ENCODE results near the gene C10orf90. TPM values are rescaled to one million over a fixed set of nuclear protein-coding genes. Genes with fewer than 3 reads are reported as not detected.

C10orf90 gene
- total RNA-seq, 1 experiment from 2014 or later = not detected

GRCh38 chr10:126491476-126491875, 179.0 kb downstream of the C10orf90 start:
- in situ Hi-C loops (cut with HindIII; ENCODE audit: low sequenced_read_pairs) = no loop called here

GRCh38 chr10:126481181-126481580, 189.3 kb downstream of the C10orf90 start:
- in situ Hi-C loops (cut with HindIII; ENCODE audit: low sequenced_read_pairs) = no loop called here

More at GRCh38 chr10:126491476-126491875, 179.0 kb downstream of the C10orf90 start:
- DNase-seq (ENCODE audit: low spot score) = no peak

GRCh38 chr10:126480648-126481047, 189.8 kb downstream of the C10orf90 start:
- DNase-seq (ENCODE audit: low spot score) = no peak
- in situ Hi-C loops (cut with HindIII; ENCODE audit: low sequenced_read_pairs) = no loop called here

More at GRCh38 chr10:126481181-126481580, 189.3 kb downstream of the C10orf90 start:
- DNase-seq (ENCODE audit: low spot score) = no peak

DNA sequence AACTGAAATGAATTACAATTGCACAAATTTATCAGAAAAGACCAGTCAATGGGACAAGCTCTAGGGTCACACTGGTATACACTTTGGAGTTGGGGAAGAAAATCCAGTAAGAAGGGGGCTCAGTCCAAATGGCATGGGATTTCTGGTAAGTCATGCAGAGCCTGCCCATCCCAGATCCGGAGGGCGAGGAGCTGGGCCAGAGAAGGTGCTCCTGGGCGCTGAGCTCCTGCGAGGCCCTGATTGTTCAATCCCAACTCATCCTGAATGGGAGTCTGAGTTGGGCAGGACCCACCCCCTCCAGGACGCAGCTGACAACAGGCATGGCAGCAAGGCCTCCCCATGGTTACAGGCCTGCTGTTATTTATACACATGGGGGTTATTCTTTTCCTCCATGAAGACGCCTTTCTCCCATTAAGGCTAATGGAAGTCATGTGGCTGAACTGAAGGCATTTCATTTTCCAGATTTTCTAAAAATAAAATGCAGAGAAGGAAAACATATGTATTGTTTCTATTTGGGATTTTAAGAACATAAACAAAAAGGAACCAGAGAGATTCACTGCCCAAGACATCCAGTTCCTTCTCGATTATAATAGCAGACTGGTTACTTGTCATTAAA, 191.1 kb downstream of the C10orf90 start:
- in situ Hi-C loops (cut with HindIII; ENCODE audit: low sequenced_read_pairs) = no loop called here
- DNase-seq (ENCODE audit: low spot score) = no peak

- DNase-seq (ENCODE audit: low spot score) = no peak
- in situ Hi-C loops (cut with HindIII; ENCODE audit: low sequenced_read_pairs) = no loop called here
These were observed 191.9 kb downstream of the C10orf90 start for GRCh38 chr10:126478546-126478945.

- in situ Hi-C loops (cut with HindIII; ENCODE audit: low sequenced_read_pairs) = no loop called here
- DNase-seq (ENCODE audit: low spot score) = no peak
These were observed 194.2 kb downstream of the C10orf90 start for GRCh38 chr10:126476246-126476645.

DNA sequence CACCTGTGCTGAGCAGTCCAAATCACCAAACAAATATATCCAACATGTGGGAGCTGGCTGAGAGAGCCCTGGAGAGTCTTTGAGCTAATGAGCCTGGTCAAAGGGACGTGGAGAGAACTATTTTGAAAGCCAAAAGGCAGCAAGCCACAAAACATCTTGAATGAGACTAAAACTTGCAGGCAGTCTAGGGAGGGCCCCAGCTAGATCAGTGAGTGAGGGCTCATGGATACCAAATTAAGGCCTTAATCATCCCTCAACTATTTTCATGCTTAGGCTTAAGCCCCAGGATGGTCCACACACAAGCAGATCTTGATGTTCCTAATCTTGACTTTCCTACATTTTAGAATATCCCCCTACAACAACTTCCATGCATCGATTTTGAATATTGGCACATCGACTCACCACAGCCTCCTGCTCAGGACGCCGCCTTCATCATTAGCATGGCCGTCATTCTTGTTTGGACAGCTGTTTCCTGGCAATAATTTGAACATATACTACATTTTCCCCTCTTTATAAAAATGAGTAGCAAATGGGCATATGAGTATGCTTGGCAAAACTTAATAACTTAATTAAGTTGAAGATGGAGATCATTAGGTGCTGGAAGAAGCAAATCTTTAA, 195.3 kb downstream of the C10orf90 start:
- in situ Hi-C loops (cut with HindIII; ENCODE audit: low sequenced_read_pairs) = no loop called here
- no peak for DNase-seq (ENCODE audit: low spot score)

DNA sequence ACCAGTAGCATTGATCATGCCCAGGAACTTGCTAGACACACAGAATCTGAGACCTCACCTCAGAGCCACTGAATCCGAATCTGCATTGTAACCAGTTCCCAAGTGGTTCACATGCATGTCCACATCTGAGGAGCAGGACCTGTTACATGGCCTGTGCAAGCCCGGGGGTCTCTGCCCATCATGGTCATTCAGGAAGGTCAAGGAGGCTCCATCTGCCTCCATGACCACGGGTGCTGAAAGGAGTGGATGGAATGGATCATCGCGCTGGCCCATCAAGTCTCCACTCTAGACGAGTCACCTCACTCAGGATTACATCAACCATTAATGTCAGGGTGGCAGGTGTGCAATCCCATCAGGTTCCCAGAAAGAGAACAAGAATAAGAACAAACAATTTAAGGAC, 196.5 kb downstream of the C10orf90 start:
- DNase-seq (ENCODE audit: low spot score) = no peak
- in situ Hi-C loops (cut with HindIII; ENCODE audit: low sequenced_read_pairs) = no loop called here

DNA sequence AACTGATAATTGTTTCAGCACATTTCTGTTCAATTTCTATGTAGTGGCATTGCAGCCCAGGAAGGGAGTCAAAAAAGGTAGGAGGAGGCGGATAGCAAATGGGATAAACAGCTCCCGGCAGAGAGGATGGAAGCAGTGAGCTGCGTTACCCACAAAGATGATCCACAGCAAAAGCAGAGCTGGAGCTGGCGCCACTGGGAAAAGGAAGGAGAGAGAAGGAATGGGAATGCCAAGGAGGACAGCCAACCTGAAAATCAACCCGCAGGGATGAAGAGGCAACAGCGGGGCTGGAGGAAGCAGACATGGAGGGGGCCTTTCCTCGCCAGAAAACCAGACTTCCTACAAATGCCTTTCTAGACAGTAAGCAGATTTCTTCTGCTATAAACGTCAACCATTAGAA, 199.5 kb downstream of the C10orf90 start:
- in situ Hi-C loops (cut with HindIII; ENCODE audit: low sequenced_read_pairs) = no loop called here
- no peak for DNase-seq (ENCODE audit: low spot score)

DNA sequence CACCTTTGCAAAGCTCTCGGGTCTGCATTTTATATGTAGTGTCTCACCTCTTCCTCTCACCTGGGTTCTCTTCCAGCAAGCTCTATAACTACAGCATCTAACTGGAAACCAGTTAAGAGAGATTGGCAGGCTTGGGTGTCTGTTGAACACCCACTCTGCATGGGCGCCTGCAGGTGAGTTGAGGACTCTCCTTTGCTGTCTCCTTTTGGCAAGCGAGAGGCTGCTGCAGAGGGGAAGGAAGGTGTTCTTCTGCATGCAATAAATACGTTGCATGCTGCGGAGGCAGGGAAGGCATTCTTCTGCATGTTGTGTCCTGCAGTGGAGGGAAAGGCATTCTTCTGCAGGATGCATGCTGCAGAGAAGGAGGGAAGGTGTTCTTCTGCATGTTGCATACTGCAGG, 200.8 kb downstream of the C10orf90 start:
- in situ Hi-C loops (cut with HindIII; ENCODE audit: low sequenced_read_pairs) = no loop called here
- DNase-seq (ENCODE audit: low spot score) = no peak

- in situ Hi-C loops (cut with HindIII; ENCODE audit: low sequenced_read_pairs) = no loop called here
- DNase-seq (ENCODE audit: low spot score) = no peak
These were observed 201.4 kb downstream of the C10orf90 start for GRCh38 chr10:126468876-126469643.

- in situ Hi-C loops (cut with HindIII; ENCODE audit: low sequenced_read_pairs) = no loop called here
These were observed 202.0 kb downstream of the C10orf90 start for GRCh38 chr10:126468467-126468866.

DNA sequence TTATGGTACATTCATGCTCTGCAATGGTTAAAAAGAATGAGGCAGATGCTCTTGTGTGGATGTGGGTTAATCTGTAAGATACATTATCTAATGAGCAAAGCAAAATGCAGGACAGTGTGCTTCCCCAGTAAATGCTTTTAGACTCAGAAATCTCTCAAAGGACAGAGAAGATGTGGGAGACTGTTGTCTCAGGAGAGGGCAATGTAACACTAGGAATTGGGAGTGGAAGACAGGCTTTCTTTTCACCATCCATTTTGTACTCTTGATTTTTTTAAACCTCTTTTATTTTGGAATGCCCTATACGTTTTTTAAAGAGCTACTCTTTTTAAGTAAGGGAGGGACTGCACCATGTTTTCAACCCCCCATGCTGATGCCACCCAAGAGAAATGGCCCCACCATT, 204.7 kb downstream of the C10orf90 start:
- in situ Hi-C loops (cut with HindIII; ENCODE audit: low sequenced_read_pairs) = no loop called here
- DNase-seq (ENCODE audit: low spot score) = no peak

More at GRCh38 chr10:126468467-126468866, 202.0 kb downstream of the C10orf90 start:
- no peak for DNase-seq (ENCODE audit: low spot score)

GRCh38 chr10:126463286-126463685, 207.2 kb downstream of the C10orf90 start:
- no peak for DNase-seq (ENCODE audit: low spot score)
- in situ Hi-C loops (cut with HindIII; ENCODE audit: low sequenced_read_pairs) = no loop called here

- in situ Hi-C loops (cut with HindIII; ENCODE audit: low sequenced_read_pairs) = no loop called here
- no peak for DNase-seq (ENCODE audit: low spot score)
These were observed 209.1 kb downstream of the C10orf90 start for GRCh38 chr10:126461289-126461940.

DNA sequence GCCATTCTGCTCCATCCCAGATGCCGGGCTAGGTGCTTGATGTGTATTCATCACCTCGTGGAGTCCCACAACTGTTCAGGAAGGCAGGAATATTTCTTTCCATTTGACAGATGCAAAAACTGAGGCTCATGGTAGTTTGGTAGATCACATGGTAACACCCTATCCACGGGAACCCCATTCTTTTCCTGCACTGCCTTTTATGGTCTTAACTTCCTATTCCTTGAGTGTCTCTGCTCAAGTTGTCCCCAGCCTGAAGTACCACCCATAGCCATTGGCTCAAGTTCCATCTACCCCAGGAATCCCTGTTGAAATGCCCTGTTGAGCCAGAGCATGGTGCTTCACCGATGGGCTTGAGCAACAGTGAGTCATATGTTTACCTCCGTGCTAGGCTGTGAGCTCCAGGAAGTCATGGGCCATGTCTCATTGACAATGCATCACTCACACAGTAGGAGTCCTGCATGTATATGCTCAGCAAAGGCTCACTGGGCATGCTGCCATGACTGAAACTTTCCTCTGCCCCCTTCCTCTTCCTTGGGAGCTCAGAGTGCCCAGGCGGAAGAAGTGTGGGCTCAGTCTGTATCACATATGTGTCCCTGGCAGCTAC, 210.5 kb downstream of the C10orf90 start:
- DNase-seq (ENCODE audit: low spot score) = no peak
- in situ Hi-C loops (cut with HindIII; ENCODE audit: low sequenced_read_pairs) = no loop called here

DNA sequence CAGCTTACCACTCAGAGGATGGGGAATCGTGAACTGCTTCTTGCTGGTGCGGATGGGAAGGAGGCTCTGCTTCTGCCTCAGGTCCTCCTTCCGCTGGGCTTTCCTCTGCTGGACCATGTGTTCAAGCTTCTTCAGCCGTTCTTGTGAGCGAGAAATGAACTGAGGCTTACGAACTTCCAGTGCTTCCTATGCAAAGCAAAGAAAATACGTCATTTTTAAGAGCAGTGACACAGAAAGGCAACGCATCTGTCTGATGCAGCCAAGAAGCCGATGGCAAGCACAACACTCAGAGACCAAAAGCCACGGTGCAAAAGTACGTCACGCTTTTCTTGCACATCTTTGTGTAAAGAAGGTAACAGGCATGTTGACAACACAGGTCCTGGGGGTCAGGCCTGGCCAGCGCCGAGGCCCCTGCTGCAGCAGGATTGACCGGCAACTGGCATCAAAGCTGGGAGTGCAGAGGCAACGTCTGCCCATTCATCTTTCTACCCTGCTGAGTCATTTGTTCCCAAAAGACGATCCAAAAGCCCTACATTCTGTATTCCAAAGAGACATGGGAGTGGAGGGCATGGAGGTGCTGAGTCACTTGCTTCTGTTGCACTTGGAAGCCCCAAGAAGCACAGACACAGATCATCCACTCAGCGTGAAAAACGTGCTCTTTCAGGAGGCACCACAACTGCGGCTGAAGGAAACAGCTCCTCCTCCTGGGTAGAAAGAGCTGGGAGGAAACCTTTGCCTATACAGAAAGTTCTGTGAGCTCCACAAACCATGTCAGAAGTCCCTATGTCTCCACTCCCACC, 211.3 kb downstream of the C10orf90 start:
- in situ Hi-C loops (cut with HindIII; ENCODE audit: low sequenced_read_pairs) = no loop called here
- DNase-seq (ENCODE audit: low spot score) = no peak

GRCh38 chr10:126458466-126458865, 212.0 kb downstream of the C10orf90 start:
- in situ Hi-C loops (cut with HindIII; ENCODE audit: low sequenced_read_pairs) = no loop called here
- no peak for DNase-seq (ENCODE audit: low spot score)

DNA sequence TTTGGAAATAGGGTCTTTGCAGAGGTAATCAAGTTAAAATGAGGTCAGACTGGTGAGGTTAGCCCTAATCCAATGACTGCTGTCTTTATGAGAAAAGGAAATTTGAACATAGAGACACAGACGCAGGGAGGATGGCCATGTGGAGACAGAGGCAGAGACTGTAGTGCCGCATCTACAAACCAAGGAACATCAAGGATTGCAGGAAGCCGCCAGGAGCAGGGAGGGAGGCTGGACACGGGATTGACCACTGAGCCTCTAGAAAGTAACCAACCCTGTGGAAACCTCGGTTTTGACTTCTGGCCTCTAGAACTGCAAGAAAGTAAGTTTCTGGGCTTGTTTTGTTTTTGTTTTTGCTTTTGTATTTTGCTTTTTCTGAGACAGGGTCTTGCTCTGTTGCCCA, 213.9 kb downstream of the C10orf90 start:
- no peak for DNase-seq (ENCODE audit: low spot score)
- in situ Hi-C loops (cut with HindIII; ENCODE audit: low sequenced_read_pairs) = no loop called here

All from G401 (cell line).